Mesenchymal stem cell (in vitro differentiated cells and primary cell): ENCODE results near the gene PIM1.

ENCODE experiments used
- DNase-seq: peaks from one replicate; pipeline ENCODE4 v3.0.0-alpha.2; 2013
- H2AFZ ChIP-seq: one replicate; pipeline ENCODE4 v1.6.1; 2013; ENCODE audit warnings: low read depth, mild to moderate bottlenecking, control low read depth, inconsistent platforms, low read length, moderate library complexity
- H2AK5ac ChIP-seq: 2 replicates; pipeline ENCODE4 v1.6.1; 2013; ENCODE audit warnings: low read length, moderate library complexity, mild to moderate bottlenecking, inconsistent platforms; ENCODE audit not compliant: severe bottlenecking
- H2BK120ac ChIP-seq: one replicate; pipeline ENCODE4 v1.6.1; 2013; ENCODE audit warnings: low read depth, mild to moderate bottlenecking, inconsistent platforms, low read length, moderate library complexity
- H2BK12ac ChIP-seq, 2 experiments: one replicate each; pipeline ENCODE4 v1.6.1; 2013; ENCODE audit warnings: inconsistent platforms in 2 of 2, low read length in 2 of 2, mild to moderate bottlenecking in 2 of 2, moderate library complexity in 2 of 2, control low read depth in 1 of 2
- H2BK15ac ChIP-seq: one replicate; pipeline ENCODE4 v1.6.1; 2013; ENCODE audit warnings: mild to moderate bottlenecking, low read depth, inconsistent platforms; ENCODE audit not compliant: poor library complexity, severe bottlenecking
- H2BK5ac ChIP-seq: 2 replicates; pipeline ENCODE4 v1.6.1; 2013; ENCODE audit warnings: low read depth, mild to moderate bottlenecking, low read length, control low read depth, inconsistent platforms; ENCODE audit not compliant: poor library complexity, severe bottlenecking
- H3K14ac ChIP-seq, 2 experiments: one replicate each; pipeline ENCODE4 v1.6.1; 2013; ENCODE audit warnings: inconsistent platforms in 2 of 2, low read length in 2 of 2, control low read depth in 1 of 2, mild to moderate bottlenecking in 1 of 2, moderate library complexity in 1 of 2
- H3K18ac ChIP-seq, 2 experiments: one replicate each; pipeline ENCODE4 v1.6.1; 2013; ENCODE audit warnings: inconsistent platforms in 2 of 2, low read length in 2 of 2, control low read depth in 1 of 2, low read depth in 1 of 2, mild to moderate bottlenecking in 1 of 2
- H3K23ac ChIP-seq, 2 experiments: one replicate each; pipeline ENCODE4 v1.6.1; 2013; ENCODE audit warnings: inconsistent platforms in 2 of 2, low read length in 2 of 2, mild to moderate bottlenecking in 2 of 2, moderate library complexity in 2 of 2, control low read depth in 1 of 2
- H3K27ac ChIP-seq: 2 replicates; pipeline ENCODE4 v1.5.1; 2013; ENCODE audit warnings: mild to moderate bottlenecking, moderate library complexity, low read length, control low read depth, inconsistent platforms; ENCODE audit not compliant: poor library complexity, severe bottlenecking
- H3K27me3 ChIP-seq, 2 experiments: 2 replicates each; pipeline versions ENCODE4 v1.6.1 to v1.7.0; 2013; ENCODE audit warnings: low read length in 2 of 2, mild to moderate bottlenecking in 2 of 2, moderate library complexity in 2 of 2, control low read depth in 1 of 2, inconsistent platforms in 1 of 2; ENCODE audit not compliant: control insufficient read depth in 1 of 2, insufficient read depth in 1 of 2
- H3K36me3 ChIP-seq, 2 experiments: 2 replicates each; pipeline versions ENCODE4 v1.6.1 to v1.7.0; 2013; ENCODE audit warnings: low read length in 2 of 2, control low read depth in 1 of 2, inconsistent platforms in 1 of 2, low read depth in 1 of 2, mild to moderate bottlenecking in 1 of 2; ENCODE audit not compliant: insufficient read depth in 2 of 2, control insufficient read depth in 1 of 2
- H3K4ac ChIP-seq, 2 experiments: one replicate each; pipeline ENCODE4 v1.6.1; 2013; ENCODE audit warnings: inconsistent platforms in 2 of 2, low read length in 2 of 2, mild to moderate bottlenecking in 2 of 2, moderate library complexity in 2 of 2, control low read depth in 1 of 2, low read depth in 1 of 2
- H3K4me1 ChIP-seq: 2 replicates; pipeline ENCODE4 v1.6.1; 2013; ENCODE audit warnings: low read depth, low read length, control low read depth; ENCODE audit not compliant: control insufficient read depth, insufficient read depth
- H3K4me2 ChIP-seq: 2 replicates; pipeline ENCODE4 v1.6.1; 2013; ENCODE audit warnings: low read length, mild to moderate bottlenecking, inconsistent platforms; ENCODE audit not compliant: poor library complexity, severe bottlenecking
- H3K4me3 ChIP-seq, 2 experiments: 2 replicates each; pipeline versions ENCODE4 v1.5.1 to v1.7.0; 2013; ENCODE audit warnings: low read length in 2 of 2, mild to moderate bottlenecking in 2 of 2, control low read depth in 1 of 2, low read depth in 1 of 2; ENCODE audit not compliant: insufficient read depth in 1 of 2
- H3K79me1 ChIP-seq: replicated peaks from 2 replicates; pipeline ENCODE4 v1.6.1; 2013; ENCODE audit warnings: mild to moderate bottlenecking, control low read depth, low read length, inconsistent platforms; ENCODE audit not compliant: poor library complexity, severe bottlenecking
- H3K9ac ChIP-seq: 2 replicates; pipeline ENCODE4 v1.7.0; 2013; ENCODE audit warnings: mild to moderate bottlenecking, low read length, moderate library complexity
- H3K9me3 ChIP-seq: 2 replicates; pipeline ENCODE4 v1.7.0; 2013; ENCODE audit warnings: mild to moderate bottlenecking, low read length; ENCODE audit not compliant: control insufficient read depth
- H4K8ac ChIP-seq: one replicate; pipeline ENCODE4 v1.6.1; 2013; ENCODE audit warnings: inconsistent platforms, mild to moderate bottlenecking, low read length, moderate library complexity
- H4K91ac ChIP-seq: one replicate; pipeline ENCODE4 v1.6.1; 2013; ENCODE audit warnings: mild to moderate bottlenecking, low read length, inconsistent platforms
- WGBS: methylation state at CpG from one replicate; pipeline ENCODE4 v1.1.7; 2013; ENCODE audit warnings: mixed read lengths; 5-methylcytosine and 5-hydroxymethylcytosine counted together

Gene PIM1

GRCh38 chr6:37139230-37139962 lies 30.6 kb upstream of the PIM1 start:
- H3K23ac ChIP-seq = no peak overlapping the region
- H2BK15ac ChIP-seq = no peak overlapping the region
- peaks cover 15% of the 10 kb centered on the region for H3K4me1 ChIP-seq
- peak overlapping the region; percentile 63 to 80 for H2BK12ac ChIP-seq
- peak overlapping the region; percentile 18 for H4K91ac ChIP-seq
- H3K4me3 ChIP-seq = no peak overlapping the region
- peak overlapping the region; percentile 87 for H2AK5ac ChIP-seq
- no peaks in the 10 kb centered on the region for H3K27me3 ChIP-seq
- WGBS = 76% methylated on average over 5 of the region's 5 CpGs
- no peaks in the 10 kb centered on the region for H3K36me3 ChIP-seq
- H3K9ac ChIP-seq = no peak overlapping the region
- H3K27ac ChIP-seq = peak overlapping the region; percentile 36
- DNase-seq = peak; percentile 22
- peak overlapping the region in 1 of 2 experiments; percentile 58 for H3K4ac ChIP-seq
- H3K14ac ChIP-seq = no peak overlapping the region
- no peaks in the 10 kb centered on the region for H3K9me3 ChIP-seq
- H4K8ac ChIP-seq = no peak overlapping the region
- no peak overlapping the region for H3K4me2 ChIP-seq
- peak overlapping the region in 1 of 2 experiments; percentile 48 for H3K18ac ChIP-seq
- H2BK5ac ChIP-seq = peak overlapping the region; percentile 15
- H2BK120ac ChIP-seq = no peak overlapping the region
- H2AFZ ChIP-seq = no peak overlapping the region
- no peaks in the 10 kb centered on the region for H3K79me1 ChIP-seq

GRCh38 chr6:37140145-37140544 lies 29.8 kb upstream of the PIM1 start:
- Histone ChIP-seq H3K79me1 (no peaks in the 10 kb centered on the region), H3K4ac (peak overlapping the region in 1 of 2 experiments; percentile 67), H3K36me3 (no peaks in the 10 kb centered on the region), H2BK120ac (no peak overlapping the region), H3K4me1 (peaks cover 12% of the 10 kb centered on the region), H2BK5ac (no peak overlapping the region), H3K4me2 (no peak overlapping the region), H3K14ac (no peak overlapping the region), H3K18ac (peak overlapping the region in 1 of 2 experiments; percentile 48), H3K9me3 (no peaks in the 10 kb centered on the region), H4K91ac (no peak overlapping the region), H2AFZ (no peak overlapping the region), H3K9ac (no peak overlapping the region), H3K4me3 (no peak overlapping the region), H2BK12ac (peak overlapping the region in 1 of 2 experiments; percentile 63), H3K27ac (no peak overlapping the region), H3K27me3 (no peaks in the 10 kb centered on the region), H2BK15ac (no peak overlapping the region), H3K23ac (no peak overlapping the region), H4K8ac (no peak overlapping the region), H2AK5ac (peak overlapping the region; percentile 90)
- DNase-seq = no peak
- 87% methylated on average over 2 of the region's 3 CpGs for WGBS

- H3K4me3 ChIP-seq = no peak overlapping the region
- H4K8ac ChIP-seq = peak overlapping the region; percentile 32
- peak overlapping the region; percentile 96 for H3K27ac ChIP-seq
- no peak overlapping the region for H3K4ac ChIP-seq
- H2BK120ac ChIP-seq = peak overlapping the region; percentile 84
- no peaks in the 10 kb centered on the region for H3K79me1 ChIP-seq
- no peaks in the 10 kb centered on the region for H3K9me3 ChIP-seq
- peak overlapping the region; percentile 82 for H2AK5ac ChIP-seq
- H2BK15ac ChIP-seq = no peak overlapping the region
- no peak overlapping the region for H3K14ac ChIP-seq
- H3K4me2 ChIP-seq = no peak overlapping the region
- H2BK12ac ChIP-seq = no peak overlapping the region
- H2AFZ ChIP-seq = no peak overlapping the region
- H3K36me3 ChIP-seq = no peaks in the 10 kb centered on the region
- no peak overlapping the region for H3K23ac ChIP-seq
- DNase-seq = peak; percentile 80
- peaks cover 13% of the 10 kb centered on the region for H3K4me1 ChIP-seq
- peak overlapping the region in 1 of 2 experiments; percentile 73 for H3K18ac ChIP-seq
- H3K27me3 ChIP-seq = no peaks in the 10 kb centered on the region
- peak overlapping the region; percentile 35 for H3K9ac ChIP-seq
- H4K91ac ChIP-seq = no peak overlapping the region
- H2BK5ac ChIP-seq = peak overlapping the region; percentile 79
- WGBS = 0% methylated on average over 2 of the region's 5 CpGs
Observed at GRCh38 chr6:37141281-37142049, 28.5 kb upstream of the PIM1 start.

- DNase-seq = no peak
- peak overlapping the region in 1 of 2 experiments; percentile 75 for H2BK12ac ChIP-seq
- H3K4me3 ChIP-seq = no peak overlapping the region
- H2AFZ ChIP-seq = no peak overlapping the region
- peaks cover 10% of the 10 kb centered on the region for H3K4me1 ChIP-seq
- no peaks in the 10 kb centered on the region for H3K79me1 ChIP-seq
- no peak overlapping the region for H3K14ac ChIP-seq
- H3K9me3 ChIP-seq = no peaks in the 10 kb centered on the region
- peak overlapping the region in 1 of 2 experiments; percentile 73 for H3K18ac ChIP-seq
- peak overlapping the region; percentile 61 for H2AK5ac ChIP-seq
- H2BK5ac ChIP-seq = peak overlapping the region; percentile 79
- H4K91ac ChIP-seq = no peak overlapping the region
- H3K27me3 ChIP-seq = no peaks in the 10 kb centered on the region
- H3K9ac ChIP-seq = peak overlapping the region; percentile 35
- H3K23ac ChIP-seq = no peak overlapping the region
- no peak overlapping the region for H3K4me2 ChIP-seq
- peak overlapping the region; percentile 84 for H2BK120ac ChIP-seq
- H3K36me3 ChIP-seq = no peaks in the 10 kb centered on the region
- H2BK15ac ChIP-seq = peak overlapping the region; percentile 3
- H3K27ac ChIP-seq = peak overlapping the region; percentile 96
- peak overlapping the region; percentile 32 for H4K8ac ChIP-seq
- 41% methylated on average over 2 of the region's 4 CpGs for WGBS
- peak overlapping the region in 1 of 2 experiments; percentile 78 for H3K4ac ChIP-seq
Observed at GRCh38 chr6:37142050-37142614, 27.8 kb upstream of the PIM1 start.
